NCI-H446 treated with DMSO at 0.1 percent for 48 hours (cell line): ENCODE data around the gene SNTG2.

Experiments used
- DNase-seq: peaks from one replicate; lab custom pipeline; 2025; lab: John Stamatoyannopoulos, UW

The SNTG2 gene

DNA sequence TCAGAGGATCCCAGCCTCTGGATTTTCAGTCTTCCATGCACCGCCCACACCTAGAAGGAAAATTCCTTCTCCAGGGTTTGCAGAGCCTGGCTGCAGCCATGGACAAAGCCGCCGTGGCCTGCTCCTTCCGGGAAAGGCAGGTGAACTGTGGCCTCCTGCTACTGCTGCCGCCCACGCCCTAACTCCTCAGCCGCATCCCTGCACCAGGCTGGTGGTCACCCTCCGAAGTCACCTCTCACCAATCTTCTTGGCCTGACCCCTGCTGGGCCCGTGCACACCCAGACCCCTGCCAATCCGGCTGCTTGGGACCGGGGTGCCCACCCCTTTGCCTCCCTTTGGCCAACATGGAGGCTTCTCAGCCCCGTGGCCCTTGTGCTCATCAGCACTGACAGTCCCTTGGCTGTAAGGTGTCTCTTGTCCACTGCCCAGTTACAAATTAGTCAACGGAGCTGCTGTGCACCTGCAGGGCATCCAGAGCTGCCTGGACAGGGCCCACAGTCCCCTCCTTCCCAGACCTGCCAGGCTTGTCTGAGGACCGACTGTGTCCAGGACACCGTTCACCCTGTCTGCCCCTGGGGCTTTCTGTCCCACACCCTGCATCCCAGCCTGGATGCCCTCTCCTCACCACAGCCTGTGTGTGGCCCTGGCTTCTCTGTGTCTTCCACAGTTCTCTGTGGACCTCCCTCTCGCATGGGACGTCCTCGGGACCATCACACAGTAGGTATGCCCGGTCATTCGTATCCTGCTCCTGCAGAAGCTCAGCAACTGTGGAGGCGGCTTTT lies 332.6 kb downstream of the SNTG2 start:
- no peak for DNase-seq

DNA sequence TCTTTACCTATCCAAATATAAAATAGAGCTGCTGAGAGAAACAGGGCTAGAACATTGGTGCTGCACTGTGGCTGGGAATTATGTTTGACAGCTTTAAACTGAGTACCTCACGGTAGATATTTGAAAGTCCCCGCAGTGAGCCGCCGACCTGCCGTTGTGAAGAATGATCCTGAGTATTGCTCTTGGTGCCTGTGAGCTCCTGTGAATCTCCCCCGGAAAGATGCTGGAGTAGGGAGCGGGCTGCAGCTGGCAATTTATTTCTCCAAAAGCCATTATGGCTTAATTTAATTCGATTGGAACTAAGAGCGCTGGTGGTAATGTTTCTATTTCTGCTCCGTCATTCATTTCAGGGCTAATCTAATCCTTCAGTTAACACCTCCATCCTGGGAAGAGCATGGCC lies 333.2 kb downstream of the SNTG2 start:
- DNase-seq: no peak

DNA sequence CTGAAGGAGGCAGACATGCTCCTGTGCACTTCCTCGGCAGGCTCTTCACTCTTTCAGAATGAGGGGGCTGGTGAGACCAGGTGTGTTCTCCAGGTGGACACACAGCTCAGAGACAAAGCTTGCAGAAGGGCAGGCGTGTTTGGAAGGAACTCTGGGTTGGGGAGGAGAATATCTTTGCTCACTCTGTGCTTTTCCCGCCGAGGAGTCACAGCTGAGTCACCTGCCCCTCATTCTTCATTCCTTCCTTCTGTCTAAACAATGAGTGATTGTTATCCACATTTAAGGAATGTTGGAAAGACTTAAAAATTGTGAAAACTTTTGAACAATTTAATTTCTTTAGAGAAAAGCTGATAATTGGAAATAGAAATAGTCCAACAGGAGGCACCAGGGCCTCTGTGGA lies 336.3 kb downstream of the SNTG2 start:
- no peak for DNase-seq

GRCh38 chr2:1287427-1287826 lies 336.8 kb downstream of the SNTG2 start:
- no peak for DNase-seq

- no peak for DNase-seq
Measured at GRCh38 chr2:1294900-1295299, 344.3 kb downstream of the SNTG2 start.

- DNase-seq: no peak
Measured at GRCh38 chr2:1295740-1296139, 345.1 kb downstream of the SNTG2 start.

DNA sequence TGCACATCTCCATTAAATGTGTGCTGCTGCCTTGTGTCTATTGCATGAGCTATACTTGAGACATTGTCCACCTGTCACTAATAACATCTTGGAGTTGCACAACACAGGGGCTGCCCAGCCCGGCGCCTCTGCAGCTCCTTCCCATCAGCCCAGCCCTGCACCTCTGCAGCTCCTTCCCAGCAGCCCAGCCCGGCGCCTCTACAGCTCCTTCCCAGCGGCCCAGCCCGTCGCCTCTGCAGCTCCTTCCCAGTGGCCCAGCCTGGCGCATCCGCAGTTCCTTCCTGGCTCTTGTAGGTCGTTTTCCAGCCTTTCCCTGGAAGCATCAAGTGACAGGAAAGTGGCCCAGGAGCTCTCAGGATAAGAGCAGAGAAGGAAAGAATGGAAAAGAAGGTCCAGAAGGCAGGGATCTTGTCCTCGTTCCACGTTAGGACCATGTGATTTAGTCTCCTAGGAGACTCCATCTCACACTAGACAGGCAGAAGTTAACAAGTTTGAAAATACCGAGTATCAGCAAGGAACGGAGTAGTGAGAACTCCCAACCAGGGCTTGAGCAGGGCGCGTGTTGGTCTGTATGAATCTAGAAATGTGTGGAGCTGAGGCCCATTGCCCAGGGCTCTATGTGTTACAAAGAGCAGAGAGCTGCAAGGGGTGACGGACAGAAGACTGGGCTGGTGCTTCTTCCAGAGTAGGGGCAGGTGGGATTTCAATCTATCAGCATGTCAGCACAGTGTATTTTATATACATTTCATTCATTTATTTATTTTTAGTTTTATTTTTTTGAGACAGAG lies 346.9 kb downstream of the SNTG2 start:
- no peak for DNase-seq

DNA sequence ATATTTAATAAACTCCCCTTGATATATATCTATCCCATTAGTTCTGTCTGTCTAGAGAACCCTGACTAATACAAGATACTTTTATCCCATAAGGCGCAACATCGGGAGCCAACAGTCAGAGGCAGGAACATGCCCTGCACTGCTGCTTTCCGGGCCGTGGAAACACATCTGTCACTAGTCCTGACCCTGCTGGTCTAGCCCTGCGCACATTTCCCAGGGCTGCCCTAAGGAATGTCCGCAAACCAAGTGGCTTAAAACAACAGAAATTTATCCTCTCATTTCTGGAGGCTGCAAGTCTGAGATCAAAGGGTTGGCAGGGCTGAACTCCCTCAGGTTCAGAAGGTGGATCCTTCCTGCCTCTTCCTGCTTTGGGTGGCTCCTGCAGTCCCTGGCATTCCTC lies 348.4 kb downstream of the SNTG2 start:
- DNase-seq: no peak

GRCh38 chr2:1300284-1300683 lies 349.6 kb downstream of the SNTG2 start:
- DNase-seq: no peak

DNA sequence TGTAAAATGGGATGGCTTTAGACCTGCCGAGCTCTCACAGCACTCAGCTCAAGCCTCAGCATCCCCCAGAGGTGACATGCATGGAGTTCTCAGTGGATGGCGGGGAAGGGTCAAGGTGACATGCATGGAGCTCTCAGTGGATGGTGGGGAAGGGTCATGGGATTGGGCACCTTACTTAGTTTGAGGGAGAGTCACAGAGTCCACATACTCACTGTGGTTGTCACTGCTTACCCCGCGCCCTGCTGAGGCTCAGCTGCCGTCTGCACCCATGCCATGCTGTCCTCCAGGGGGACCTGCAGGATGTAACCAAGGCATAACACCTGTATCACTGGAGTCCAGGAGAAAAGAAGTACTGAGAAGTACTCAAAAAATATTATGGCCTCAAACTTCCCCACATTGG lies 350.4 kb downstream of the SNTG2 start:
- no peak for DNase-seq

GRCh38 chr2:1305342-1306013 lies 354.8 kb downstream of the SNTG2 start:
- DNase-seq: no peak

DNA sequence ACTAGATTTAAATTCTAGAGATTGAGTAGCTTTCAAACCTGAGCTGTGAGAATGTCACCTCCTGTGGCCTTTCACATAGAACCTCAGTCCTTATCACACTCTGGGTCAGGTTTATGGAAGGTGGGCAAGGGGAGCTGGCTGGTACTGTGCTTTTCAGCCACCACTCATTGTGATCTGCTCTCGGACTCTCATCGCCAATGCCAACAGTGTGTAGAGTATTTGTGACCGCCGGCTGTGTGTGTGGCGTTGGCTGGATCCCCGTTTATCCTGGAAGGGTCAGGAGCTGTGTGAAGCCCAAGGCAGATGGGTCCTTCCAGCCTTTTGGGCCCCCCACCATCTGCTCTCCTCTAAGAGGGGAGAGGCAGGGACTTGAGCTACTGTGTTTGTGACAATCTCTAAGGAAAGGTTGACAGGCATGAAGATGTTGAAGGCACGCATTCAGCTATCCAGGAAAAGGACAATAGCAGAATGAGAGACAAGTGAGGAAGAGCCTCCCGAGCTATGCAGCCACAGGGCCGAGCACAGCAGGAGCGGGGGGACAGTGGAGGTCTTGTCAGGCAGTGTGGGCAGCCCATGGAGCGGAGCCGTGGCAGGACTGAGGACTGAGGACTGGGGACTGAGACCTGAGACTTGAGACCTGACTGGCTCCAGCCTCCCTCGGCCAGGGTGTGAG lies 355.5 kb downstream of the SNTG2 start:
- no peak for DNase-seq

- no peak for DNase-seq
Measured at GRCh38 chr2:1306687-1307516, 356.3 kb downstream of the SNTG2 start.

DNA sequence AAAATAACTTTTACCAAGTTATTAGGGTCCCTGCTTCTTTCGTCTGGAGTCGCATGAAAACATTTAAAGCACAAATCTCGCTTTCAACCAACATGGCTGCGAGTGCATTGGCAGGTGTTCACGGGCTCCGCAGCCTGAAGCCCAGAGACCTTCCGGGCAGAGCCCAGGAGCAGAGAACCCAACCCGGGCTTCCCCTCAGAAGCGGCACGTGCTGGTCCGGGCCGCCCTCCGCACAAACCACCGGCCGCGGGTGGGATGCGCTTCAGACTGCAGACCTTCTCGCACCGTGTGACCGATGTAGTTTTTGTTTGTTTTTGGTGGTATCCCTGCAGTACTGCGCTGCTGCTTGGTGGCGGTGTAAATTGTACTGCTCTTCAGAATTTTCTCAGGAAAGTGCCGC lies 357.0 kb downstream of the SNTG2 start:
- DNase-seq: no peak

- DNase-seq: no peak
Measured at GRCh38 chr2:1308678-1309077, 358.0 kb downstream of the SNTG2 start.

GRCh38 chr2:1309507-1309906 lies 358.9 kb downstream of the SNTG2 start:
- no peak for DNase-seq

DNA sequence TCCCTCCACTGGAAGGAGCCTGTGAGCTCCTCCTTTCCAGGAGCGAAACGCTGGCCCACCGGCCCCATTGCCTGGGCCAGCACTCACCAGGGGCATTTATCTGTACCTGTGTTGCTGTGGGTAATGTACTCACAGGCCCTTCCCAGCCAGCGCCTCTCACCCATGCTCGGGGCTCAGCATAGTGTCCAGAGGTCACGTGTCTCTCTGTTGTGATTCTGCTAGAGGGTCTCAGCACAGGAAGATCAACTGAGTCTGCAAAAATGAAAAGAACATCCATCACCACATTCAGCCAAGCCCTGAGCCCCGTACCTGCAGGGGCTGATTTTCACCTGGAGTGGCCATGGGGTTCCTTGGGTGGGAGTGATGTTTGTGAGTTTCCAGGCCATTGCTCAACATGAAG lies 359.6 kb downstream of the SNTG2 start:
- DNase-seq: no peak

DNA sequence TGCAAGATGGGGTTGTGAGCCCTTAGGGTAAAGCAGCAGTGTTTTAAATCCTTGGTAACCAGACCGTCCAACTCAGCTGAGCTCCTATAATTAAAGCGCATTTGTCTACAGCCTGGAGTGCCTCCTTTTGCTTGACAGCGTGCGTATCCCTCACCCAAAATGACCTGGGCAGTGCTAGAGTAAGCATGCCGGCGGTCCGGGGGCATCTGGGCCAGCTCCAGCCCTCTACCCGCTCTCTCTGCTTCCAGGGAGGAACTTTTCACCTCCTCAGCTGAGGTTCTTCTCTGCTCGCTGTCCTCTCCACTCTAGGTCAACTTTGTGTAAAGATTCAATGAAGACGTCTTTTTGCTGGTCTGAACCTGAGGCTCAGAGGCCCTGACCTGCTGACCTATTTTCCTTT lies 360.2 kb downstream of the SNTG2 start:
- DNase-seq: no peak

GRCh38 chr2:1313240-1313924 lies 362.7 kb downstream of the SNTG2 start:
- DNase-seq: no peak

DNA sequence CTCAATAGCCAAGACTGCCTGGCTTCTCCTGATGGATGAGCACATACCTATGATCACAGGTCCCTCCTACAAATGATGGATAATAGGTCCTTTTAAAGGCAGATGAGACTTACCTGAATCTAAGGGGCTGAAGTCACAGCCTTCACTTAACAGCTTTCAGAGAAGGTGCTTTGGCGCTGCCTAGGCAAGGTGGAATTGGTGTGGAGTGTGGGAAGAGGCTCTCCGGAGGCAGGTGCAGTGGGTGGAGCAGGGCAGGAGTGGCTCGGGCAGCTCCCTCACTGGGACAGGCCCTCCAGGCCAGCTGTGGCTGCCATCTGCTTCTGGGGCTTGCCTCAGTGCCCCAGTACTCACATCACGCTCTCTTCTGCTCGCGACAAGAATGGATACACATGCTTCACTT lies 363.6 kb downstream of the SNTG2 start:
- DNase-seq: no peak
